Measurements from ENCODE around the gene ACO2. TPM values are rescaled to one million over a fixed set of nuclear protein-coding genes. Genes with fewer than 3 reads are reported as not detected.

The ACO2 gene
- total and polyA plus RNA-seq, 2 of the 13 experiments (the other 11 are each of a cell fraction or from before 2014, with no cell fraction given): 19.2 to 45.6 TPM

DNA sequence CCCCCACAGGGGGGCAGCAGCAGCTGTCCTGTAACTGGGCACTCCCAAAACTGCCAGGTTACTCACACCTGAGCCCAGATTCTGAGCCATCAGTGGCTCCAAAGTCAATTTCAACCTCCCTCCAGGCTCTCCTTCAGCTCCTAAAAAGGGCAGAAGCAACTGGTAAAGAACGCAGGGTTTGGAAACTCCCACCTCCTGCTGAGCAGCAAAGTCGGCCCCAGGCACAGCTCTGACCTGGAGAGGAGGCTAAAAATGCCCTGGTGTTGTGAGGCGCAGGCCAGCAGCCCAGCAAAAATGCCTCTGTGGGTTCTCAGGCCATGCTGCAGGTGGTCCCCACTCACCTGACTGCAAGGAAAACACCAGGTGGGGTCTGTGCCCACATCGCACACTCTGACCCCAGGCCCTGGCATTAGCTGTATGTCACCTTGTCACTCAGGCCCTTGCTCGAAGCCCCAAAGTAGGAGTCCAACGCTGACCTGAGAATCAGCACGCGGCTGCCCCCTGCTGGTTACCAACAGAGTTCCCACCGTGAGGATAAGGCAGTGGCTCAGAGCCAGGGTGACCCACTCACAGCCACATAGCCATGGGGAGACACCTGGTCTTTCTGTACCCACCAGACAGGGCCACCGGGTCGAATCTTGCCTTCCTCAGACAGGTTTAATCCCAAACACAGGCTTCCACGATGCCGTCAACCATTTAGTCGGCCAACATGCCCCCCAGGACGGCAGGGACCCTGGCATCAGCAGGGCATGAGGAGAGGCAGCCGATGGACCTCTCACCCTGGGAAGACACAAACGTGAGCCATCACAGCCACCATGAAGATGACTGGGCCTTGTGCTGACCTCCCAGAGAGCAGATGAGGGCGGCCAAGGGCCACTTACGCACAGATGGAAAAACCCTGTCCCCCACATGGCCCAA lies 64.2 kb downstream of the ACO2 start (continued):
- TF ChIP-seq, protein P1, sequence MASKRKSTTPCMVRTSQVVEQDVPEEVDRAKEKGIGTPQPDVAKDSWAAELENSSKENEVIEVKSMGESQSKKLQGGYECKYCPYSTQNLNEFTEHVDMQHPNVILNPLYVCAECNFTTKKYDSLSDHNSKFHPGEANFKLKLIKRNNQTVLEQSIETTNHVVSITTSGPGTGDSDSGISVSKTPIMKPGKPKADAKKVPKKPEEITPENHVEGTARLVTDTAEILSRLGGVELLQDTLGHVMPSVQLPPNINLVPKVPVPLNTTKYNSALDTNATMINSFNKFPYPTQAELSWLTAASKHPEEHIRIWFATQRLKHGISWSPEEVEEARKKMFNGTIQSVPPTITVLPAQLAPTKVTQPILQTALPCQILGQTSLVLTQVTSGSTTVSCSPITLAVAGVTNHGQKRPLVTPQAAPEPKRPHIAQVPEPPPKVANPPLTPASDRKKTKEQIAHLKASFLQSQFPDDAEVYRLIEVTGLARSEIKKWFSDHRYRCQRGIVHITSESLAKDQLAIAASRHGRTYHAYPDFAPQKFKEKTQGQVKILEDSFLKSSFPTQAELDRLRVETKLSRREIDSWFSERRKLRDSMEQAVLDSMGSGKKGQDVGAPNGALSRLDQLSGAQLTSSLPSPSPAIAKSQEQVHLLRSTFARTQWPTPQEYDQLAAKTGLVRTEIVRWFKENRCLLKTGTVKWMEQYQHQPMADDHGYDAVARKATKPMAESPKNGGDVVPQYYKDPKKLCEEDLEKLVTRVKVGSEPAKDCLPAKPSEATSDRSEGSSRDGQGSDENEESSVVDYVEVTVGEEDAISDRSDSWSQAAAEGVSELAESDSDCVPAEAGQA (IDR thresholded peaks at IDR 0.05; ENCODE audit: low read depth): no peak
- TF ChIP-seq, protein P1 (CRISPR knock-in tag; IDR thresholded peaks at IDR 0.05; ENCODE audit: borderline replicate concordance): no peak
- no peak for TF ChIP-seq ZNF660 (CRISPR knock-in tag; IDR thresholded peaks at IDR 0.05; ENCODE audit: borderline replicate concordance, low read depth)
- TF ChIP-seq, protein P2, sequence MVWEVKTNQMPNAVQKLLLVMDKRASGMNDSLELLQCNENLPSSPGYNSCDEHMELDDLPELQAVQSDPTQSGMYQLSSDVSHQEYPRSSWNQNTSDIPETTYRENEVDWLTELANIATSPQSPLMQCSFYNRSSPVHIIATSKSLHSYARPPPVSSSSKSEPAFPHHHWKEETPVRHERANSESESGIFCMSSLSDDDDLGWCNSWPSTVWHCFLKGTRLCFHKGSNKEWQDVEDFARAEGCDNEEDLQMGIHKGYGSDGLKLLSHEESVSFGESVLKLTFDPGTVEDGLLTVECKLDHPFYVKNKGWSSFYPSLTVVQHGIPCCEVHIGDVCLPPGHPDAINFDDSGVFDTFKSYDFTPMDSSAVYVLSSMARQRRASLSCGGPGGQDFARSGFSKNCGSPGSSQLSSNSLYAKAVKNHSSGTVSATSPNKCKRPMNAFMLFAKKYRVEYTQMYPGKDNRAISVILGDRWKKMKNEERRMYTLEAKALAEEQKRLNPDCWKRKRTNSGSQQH (CRISPR knock-in tag; IDR thresholded peaks at IDR 0.05; ENCODE audit: low read depth): no peak
- TF ChIP-seq ZNF749 (CRISPR knock-in tag; IDR thresholded peaks at IDR 0.05; ENCODE audit: borderline replicate concordance): no peak
- no peak for TF ChIP-seq PPARG (CRISPR knock-in tag; conservative IDR thresholded peaks at IDR 0.05)
- peak; percentile 13; the same call in 1 of the 2 replicates for TF ChIP-seq ZNF263 (CRISPR knock-in tag; IDR thresholded peaks at IDR 0.05)
- no peak for TF ChIP-seq NFE2 (CRISPR knock-in tag; IDR thresholded peaks at IDR 0.05)
- no peak for TF ChIP-seq ZNF629 (CRISPR knock-in tag; conservative IDR thresholded peaks at IDR 0.05)
- TF ChIP-seq MTA3 (CRISPR knock-in tag; IDR thresholded peaks at IDR 0.05): no peak
- TF ChIP-seq ZNF207 (IDR thresholded peaks at IDR 0.05; ENCODE audit: borderline replicate concordance): no peak
- peak; percentile 74 for TF ChIP-seq STAG1 (CRISPR knock-in tag; IDR thresholded peaks at IDR 0.05)
- no peak for TF ChIP-seq ZNF570 (CRISPR knock-in tag; IDR thresholded peaks at IDR 0.05; ENCODE audit: borderline replicate concordance)
- TF ChIP-seq ZNF556 (CRISPR knock-in tag; IDR thresholded peaks at IDR 0.05; ENCODE audit: borderline replicate concordance): no peak
- 0 out of 2 replicates have a peak, but pooled peaks have one; percentile 21 for TF ChIP-seq KDM4B (CRISPR knock-in tag; IDR thresholded peaks at IDR 0.05)
- no peak for TF ChIP-seq ZNF879 (CRISPR knock-in tag; IDR thresholded peaks at IDR 0.05)
- no peak for TF ChIP-seq ZFP37 (CRISPR knock-in tag; IDR thresholded peaks at IDR 0.05; ENCODE audit: borderline replicate concordance)
- TF ChIP-seq SIN3B (IDR thresholded peaks at IDR 0.05; ENCODE audit: low read length): no peak
- TF ChIP-seq, protein P3, sequence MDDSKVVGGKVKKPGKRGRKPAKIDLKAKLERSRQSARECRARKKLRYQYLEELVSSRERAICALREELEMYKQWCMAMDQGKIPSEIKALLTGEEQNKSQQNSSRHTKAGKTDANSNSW (CRISPR knock-in tag; IDR thresholded peaks at IDR 0.05; ENCODE audit: borderline replicate concordance): no peak
- no peak for TF ChIP-seq REPIN1 (CRISPR knock-in tag; IDR thresholded peaks at IDR 0.05; ENCODE audit: borderline replicate concordance, low read depth)
- no peak for TF ChIP-seq NCOA1 (CRISPR knock-in tag; IDR thresholded peaks at IDR 0.05)
- no peak for TF ChIP-seq ZNF33B (CRISPR knock-in tag; IDR thresholded peaks at IDR 0.05)
- no peak for TF ChIP-seq ZSCAN25 (CRISPR knock-in tag; IDR thresholded peaks at IDR 0.05)

All from HepG2 (cell line).